ENCODE measurements around the gene DUSP9.

The DUSP9 gene

GRCh38 chrX:153637121-153638040 is 9.6 kb upstream of the DUSP9 start:
- DNase-seq = no peak

- DNase-seq = no peak
Measured at GRCh38 chrX:153638041-153638371, 9.0 kb upstream of the DUSP9 start.

- DNase-seq = no peak
Measured at GRCh38 chrX:153638436-153639176, 8.4 kb upstream of the DUSP9 start.

- DNase-seq = no peak
Measured at GRCh38 chrX:153639177-153640044, 7.6 kb upstream of the DUSP9 start.

- DNase-seq = no peak
Measured at GRCh38 chrX:153640045-153640686, 6.8 kb upstream of the DUSP9 start.

- DNase-seq = no peak
Measured at GRCh38 chrX:153640736-153641575, 6.0 kb upstream of the DUSP9 start.

GRCh38 chrX:153641627-153642026 is 5.4 kb upstream of the DUSP9 start:
- DNase-seq = no peak

GRCh38 chrX:153642051-153642654 is 4.8 kb upstream of the DUSP9 start:
- DNase-seq = no peak

- no peak for DNase-seq
Measured at GRCh38 chrX:153642655-153643430, 4.2 kb upstream of the DUSP9 start.

GRCh38 chrX:153643431-153644351 is 3.3 kb upstream of the DUSP9 start:
- no peak for DNase-seq

- no peak for DNase-seq
Measured at GRCh38 chrX:153644356-153645125, 2.5 kb upstream of the DUSP9 start.

GRCh38 chrX:153645151-153645550 is 1.9 kb upstream of the DUSP9 start:
- DNase-seq = no peak

- no peak for DNase-seq
Measured at GRCh38 chrX:153645921-153646488, 998 bp upstream of the DUSP9 start.

- no peak for DNase-seq
Measured at GRCh38 chrX:153647461-153648357, 706 bp downstream of the DUSP9 start.

GRCh38 chrX:153648358-153649177 is 1.6 kb downstream of the DUSP9 start:
- no peak for DNase-seq

Data from activated gamma-delta T cell (primary cell).